Neuronal stem cell (in vitro differentiated cells): Measurements from ENCODE around the gene HOXA3.
A peak's percentile ranks its signal among the peaks of the same experiment; 100 is the strongest.

Experiments
- DNase-seq: peaks from one replicate; pipeline ENCODE4 v3.0.0-alpha.2; 2013; ENCODE audit warnings: low spot score
- H2AFZ ChIP-seq: one replicate; pipeline ENCODE4 v1.6.1; 2013; ENCODE audit warnings: mild to moderate bottlenecking, low read length, inconsistent platforms
- H2AK5ac ChIP-seq: 2 replicates; pipeline ENCODE4 v1.6.1; 2013; ENCODE audit warnings: low read depth, mild to moderate bottlenecking, inconsistent platforms, low read length, moderate library complexity, mixed read lengths
- H2BK120ac ChIP-seq: 2 replicates; pipeline ENCODE4 v1.6.1; 2013; ENCODE audit warnings: low read depth, mild to moderate bottlenecking, inconsistent platforms, low read length, moderate library complexity, mixed read lengths
- H2BK12ac ChIP-seq: one replicate; pipeline ENCODE4 v1.6.1; 2013; ENCODE audit warnings: low read length, inconsistent platforms
- H2BK15ac ChIP-seq: 2 replicates; pipeline ENCODE4 v1.6.1; 2013; ENCODE audit warnings: mild to moderate bottlenecking, low read length, inconsistent platforms, mixed read lengths
- H2BK5ac ChIP-seq: one replicate; pipeline ENCODE4 v1.6.1; 2013; ENCODE audit warnings: inconsistent platforms, mild to moderate bottlenecking, low read length, moderate library complexity
- H3K14ac ChIP-seq: one replicate; pipeline ENCODE4 v1.6.1; 2013; ENCODE audit warnings: low read length, inconsistent platforms
- H3K18ac ChIP-seq: 2 replicates; pipeline ENCODE4 v1.6.1; 2013; ENCODE audit warnings: low read length, inconsistent platforms
- H3K23ac ChIP-seq: 2 replicates; pipeline ENCODE4 v1.6.1; 2013; ENCODE audit warnings: low read depth, mild to moderate bottlenecking, mixed read lengths, low read length, inconsistent platforms; ENCODE audit not compliant: poor library complexity
- H3K27ac ChIP-seq: replicated peaks from 3 replicates; pipeline ENCODE4 v1.5.1; 2013; ENCODE audit warnings: low read length, inconsistent platforms
- H3K27me3 ChIP-seq, 3 experiments: 2 replicates each; pipeline ENCODE4 v1.6.1; 2013; ENCODE audit warnings: low read length in 3 of 3, mild to moderate bottlenecking in 2 of 3, inconsistent platforms in 1 of 3, low read depth in 1 of 3, mixed read lengths in 1 of 3, moderate library complexity in 1 of 3; ENCODE audit not compliant: control insufficient read depth in 3 of 3, insufficient read depth in 3 of 3
- H3K36me3 ChIP-seq, 2 donors: replicated peaks in 1 of 2; 2 replicates each; pipeline ENCODE4 v1.6.1; 2013; ENCODE audit warnings: low read length in 2 of 2; ENCODE audit not compliant: control insufficient read depth in 2 of 2, insufficient read depth in 2 of 2
- H3K4ac ChIP-seq: 2 replicates; pipeline ENCODE4 v1.6.1; 2013; ENCODE audit warnings: inconsistent platforms, mild to moderate bottlenecking, low read length, moderate library complexity
- H3K4me1 ChIP-seq, 2 donors: 1 replicate in 1 of 2; 2 replicates in 1 of 2; pipeline ENCODE4 v1.6.1; 2013; ENCODE audit warnings: low read length in 2 of 2, low read depth in 1 of 2; ENCODE audit not compliant: control insufficient read depth in 2 of 2, insufficient read depth in 1 of 2
- H3K4me2 ChIP-seq: one replicate; pipeline ENCODE4 v1.6.1; 2013; ENCODE audit warnings: mild to moderate bottlenecking, low read length, inconsistent platforms; ENCODE audit not compliant: insufficient read depth, poor library complexity, severe bottlenecking
- H3K4me3 ChIP-seq, 2 donors: 2 replicates each; pipeline ENCODE4 v1.5.1; 2013; ENCODE audit warnings: low read length in 2 of 2, mild to moderate bottlenecking in 2 of 2, inconsistent platforms in 1 of 2, moderate library complexity in 1 of 2
- H3K79me1 ChIP-seq: one replicate; pipeline ENCODE4 v1.6.1; 2013; ENCODE audit warnings: low read depth, mild to moderate bottlenecking, inconsistent platforms, low read length, moderate library complexity
- H3K9ac ChIP-seq: one replicate; pipeline ENCODE4 v1.6.1; 2013; ENCODE audit warnings: mild to moderate bottlenecking, low read depth, low read length, inconsistent platforms; ENCODE audit not compliant: poor library complexity
- H3K9me3 ChIP-seq, 2 donors: replicated peaks in 1 of 2; 2 replicates each; pipeline versions ENCODE3 to v1.6.1; 2013; ENCODE audit warnings: low read length in 2 of 2, mild to moderate bottlenecking in 2 of 2, inconsistent platforms in 1 of 2, low read depth in 1 of 2, mixed read lengths in 1 of 2, moderate library complexity in 1 of 2; ENCODE audit not compliant: control insufficient read depth in 2 of 2, insufficient read depth in 1 of 2
- H4K8ac ChIP-seq: one replicate; pipeline ENCODE4 v1.6.1; 2013; ENCODE audit warnings: low read depth, mild to moderate bottlenecking, inconsistent platforms, low read length, moderate library complexity
- H4K91ac ChIP-seq: one replicate; pipeline ENCODE4 v1.6.1; 2013; ENCODE audit warnings: low read length, low read depth, mild to moderate bottlenecking, inconsistent platforms; ENCODE audit not compliant: poor library complexity
- WGBS, 2 donors: extraction: QIAGEN DNeasy Blood & Tissue Kit; methylation state at CpG; one replicate each; pipeline ENCODE4 v1.1.7; 2013; ENCODE audit warnings: missing lambda C conversion rate in 2 of 2, mixed read lengths in 1 of 2; ENCODE audit not compliant: insufficient read length in 2 of 2, insufficient replicate concordance in 1 of 2; ENCODE audit errors: extremely low coverage in 2 of 2; 5-methylcytosine and 5-hydroxymethylcytosine counted together

The HOXA3 gene

DNA sequence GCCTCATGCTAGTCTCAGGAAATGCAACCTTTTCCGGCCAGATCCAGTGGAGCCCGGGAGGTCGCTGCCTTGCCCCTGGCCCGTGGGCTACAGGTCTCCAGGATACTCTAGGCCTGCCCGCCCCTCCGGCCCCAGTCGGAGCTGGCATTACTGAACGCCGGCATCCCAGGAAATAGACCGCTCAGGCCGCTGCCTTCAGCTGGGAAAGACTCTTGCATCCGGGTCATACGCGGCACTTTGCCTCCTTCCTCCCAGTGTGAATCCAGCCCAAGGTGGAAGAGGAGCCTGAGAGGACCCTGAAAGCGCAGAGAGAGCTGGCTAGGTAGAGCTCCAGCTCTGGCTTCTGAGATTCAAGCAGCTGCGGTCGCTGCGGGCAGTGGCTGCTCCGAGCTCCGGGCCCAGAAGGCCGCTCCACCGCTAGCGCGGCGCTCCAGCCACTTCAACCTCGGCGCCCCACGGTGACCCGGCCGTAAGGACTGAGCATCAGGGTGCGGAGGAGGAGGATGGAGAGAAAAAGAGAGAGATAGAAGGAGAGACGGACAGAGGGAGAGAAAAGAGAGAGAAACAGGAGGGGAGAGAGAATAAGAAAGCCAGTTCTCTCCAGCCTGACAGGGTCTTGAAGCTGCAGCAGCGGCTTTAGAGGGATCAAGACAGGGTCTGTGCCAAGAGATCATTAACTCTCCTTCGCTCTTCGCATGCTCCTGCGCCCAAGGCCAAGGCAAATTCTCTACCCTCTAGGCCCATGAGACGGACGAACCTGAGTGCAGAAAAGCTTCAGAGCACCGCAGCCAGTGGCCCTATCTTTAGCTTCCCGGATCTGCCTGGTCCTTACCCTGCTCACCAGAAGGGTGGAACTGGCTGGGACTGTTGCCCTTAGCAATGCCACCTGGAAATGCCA is 23.5 kb upstream of the HOXA3 start:
- Histone ChIP-seq H3K27ac (no peak overlapping the region), H2BK12ac (no peak overlapping the region), H2BK15ac (no peak overlapping the region), H3K36me3 (no peaks in the 10 kb centered on the region), H3K4ac (no peak overlapping the region), H2BK5ac (no peak overlapping the region), H4K91ac (no peak overlapping the region), H3K9ac (no peak overlapping the region), H3K79me1 (no peaks in the 10 kb centered on the region), H4K8ac (no peak overlapping the region), H2AFZ (peak overlapping the region; percentile 78), H2AK5ac (no peak overlapping the region), H3K4me3 (no peak overlapping the region), H3K4me2 (no peak overlapping the region), H3K4me1 (no peaks in the 10 kb centered on the region), H3K9me3 (peaks cover 2 to 17% of the 10 kb centered on the region in 2 donors), H3K23ac (no peak overlapping the region), H2BK120ac (no peak overlapping the region), H3K18ac (no peak overlapping the region), H3K14ac (peak overlapping the region; percentile 58), H3K27me3 (peaks cover 69 to 100% (median 97%) of the 10 kb centered on the region in 3 experiments)
- DNase-seq, result no peak
- WGBS, 2 donors, result no CpG with 5 or more reads among the region's 40 CpGs

DNA sequence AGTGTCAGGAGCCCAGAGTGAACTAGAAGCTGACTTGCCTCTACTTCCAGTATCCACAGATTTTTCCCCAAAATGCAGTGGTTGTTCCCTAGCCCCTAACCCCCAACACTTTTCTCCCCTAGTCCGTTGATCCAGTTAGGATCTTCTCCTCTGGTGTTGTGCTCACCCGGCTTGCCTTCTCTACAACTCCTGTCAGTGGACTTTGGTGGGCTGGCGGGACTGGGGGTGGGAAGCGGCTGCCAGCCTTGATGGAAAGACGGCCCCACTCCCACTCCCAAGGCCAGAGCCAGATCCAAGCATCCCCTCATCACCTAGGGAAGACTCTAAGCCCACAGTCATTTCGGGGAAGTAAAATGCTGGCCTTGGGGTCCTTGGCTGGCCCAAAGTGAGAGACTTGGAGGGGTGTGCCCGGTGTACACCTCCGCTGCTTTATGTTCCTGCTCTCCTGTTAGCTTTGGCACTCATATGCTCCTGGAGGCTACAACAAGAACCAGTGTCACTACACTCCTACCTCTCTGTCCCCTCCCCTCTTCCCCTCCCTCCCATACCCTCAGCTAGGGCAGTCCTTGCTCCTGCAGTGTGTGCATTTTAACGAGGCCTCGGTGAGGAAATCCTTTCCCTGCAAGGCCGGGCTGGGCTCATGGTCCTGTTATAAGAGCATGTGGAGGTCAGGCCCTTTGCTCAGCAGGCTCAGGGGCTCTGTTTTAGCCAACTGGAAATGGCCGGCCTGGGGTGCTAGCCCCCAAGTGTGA is 22.7 kb upstream of the HOXA3 start:
- no peak for DNase-seq

DNA sequence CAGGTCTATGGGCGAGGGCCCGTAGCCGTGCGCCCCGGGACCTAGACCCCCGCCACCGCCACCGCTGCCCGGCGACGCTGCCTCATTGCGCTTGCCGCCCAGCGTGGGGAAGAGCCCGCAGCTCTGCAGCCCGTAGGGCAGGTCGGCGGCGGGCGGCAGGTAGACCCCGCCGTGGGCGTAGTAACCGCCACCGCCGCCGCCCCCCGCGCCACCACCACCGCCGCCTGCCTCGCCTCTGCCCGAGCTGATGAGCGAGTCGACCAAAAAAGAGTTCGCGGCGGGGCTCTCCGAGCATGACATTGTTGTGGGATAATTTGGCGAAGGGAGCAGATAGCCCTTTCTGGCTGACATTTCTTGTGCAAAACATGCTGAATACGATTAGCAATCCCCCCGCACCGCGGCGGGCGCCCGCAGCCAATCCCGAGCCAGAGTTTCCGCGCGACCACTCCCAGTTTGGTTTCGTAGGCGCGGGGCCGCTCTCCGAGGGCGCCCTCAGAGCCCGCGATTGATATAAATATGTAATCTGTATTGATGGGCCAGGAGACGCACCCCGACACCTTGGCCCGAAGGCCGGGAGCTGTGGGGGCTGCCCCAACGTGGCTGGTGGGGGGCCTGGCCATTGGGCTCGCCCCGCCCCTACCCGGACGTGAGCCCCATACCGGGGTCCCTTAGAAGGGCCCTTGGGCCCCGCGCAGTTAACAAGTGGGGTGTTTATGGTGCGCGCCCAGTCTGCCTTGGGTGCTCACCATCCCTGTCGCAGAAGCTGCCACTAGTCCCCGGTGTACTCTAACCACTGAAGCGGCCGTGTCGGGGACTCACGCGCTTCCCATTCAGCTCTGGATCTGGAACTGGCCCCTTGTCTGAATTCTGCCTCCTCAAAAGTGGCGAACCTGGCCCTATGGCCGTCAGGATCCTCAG is 21.8 kb upstream of the HOXA3 start, which contains the start of gene HOXA10:
Gene HOXA10 (minus strand): TSS at position 365 of the 918 bp plus-strand sequence. CDS start 14 bp downstream, at position 351.
- H3K23ac ChIP-seq, result peak within 1 kb of the TSS; percentile 80
- H3K18ac ChIP-seq, result no peak within 1 kb of the TSS
- H4K91ac ChIP-seq, result no peak within 1 kb of the TSS
- H3K4ac ChIP-seq, result no peak within 1 kb of the TSS
- H2BK5ac ChIP-seq, result peak within 1 kb of the TSS; percentile 39
- H3K9me3 ChIP-seq, result peaks cover 2 to 13% of the 10 kb centered on the region in 2 donors
- no peak within 1 kb of the TSS for H3K9ac ChIP-seq
- no peak within 1 kb of the TSS for H2BK15ac ChIP-seq
- no peaks in the 10 kb centered on the region for H3K36me3 ChIP-seq
- DNase-seq, result no peak
- H2BK12ac ChIP-seq, result no peak within 1 kb of the TSS
- H2AFZ ChIP-seq, result peak within 1 kb of the TSS; percentile 85
- no CpG with 5 or more reads among the region's 82 CpGs for WGBS, 2 donors
- peak within 1 kb of the TSS; percentile 11 for H3K4me2 ChIP-seq
- peaks cover 70 to 99% (median 92%) of the 10 kb centered on the region in 3 experiments for H3K27me3 ChIP-seq
- no peak within 1 kb of the TSS for H2AK5ac ChIP-seq
- no peaks in the 10 kb centered on the region for H3K4me1 ChIP-seq
- no peak within 1 kb of the TSS for H4K8ac ChIP-seq
- no peak within 1 kb of the TSS for H3K27ac ChIP-seq
- no peak within 1 kb of the TSS for H2BK120ac ChIP-seq
- H3K79me1 ChIP-seq, result no peaks in the 10 kb centered on the region
- no peak within 1 kb of the TSS for H3K4me3 ChIP-seq
- H3K14ac ChIP-seq, result no peak within 1 kb of the TSS

More for the DNA sequence above, 22.7 kb upstream of the HOXA3 start:
- Histone ChIP-seq H3K18ac (no peak overlapping the region), H2AK5ac (no peak overlapping the region), H3K36me3 (no peaks in the 10 kb centered on the region), H3K27ac (no peak overlapping the region), H2BK15ac (no peak overlapping the region), H2AFZ (peak overlapping the region; percentile 78), H3K27me3 (peaks cover 68 to 100% (median 92%) of the 10 kb centered on the region in 3 experiments), H3K9me3 (peaks cover 2 to 17% of the 10 kb centered on the region in 2 donors), H3K9ac (no peak overlapping the region), H4K8ac (no peak overlapping the region), H3K4me3 (no peak overlapping the region), H2BK120ac (no peak overlapping the region), H3K23ac (no peak overlapping the region), H2BK12ac (no peak overlapping the region), H3K14ac (no peak overlapping the region), H3K79me1 (no peaks in the 10 kb centered on the region), H2BK5ac (no peak overlapping the region), H3K4me1 (no peaks in the 10 kb centered on the region), H3K4ac (no peak overlapping the region), H4K91ac (no peak overlapping the region), H3K4me2 (no peak overlapping the region)
- no CpG with 5 or more reads among the region's 12 CpGs for WGBS, 2 donors
